ENCODE results near the gene CELSR1.

DNA sequence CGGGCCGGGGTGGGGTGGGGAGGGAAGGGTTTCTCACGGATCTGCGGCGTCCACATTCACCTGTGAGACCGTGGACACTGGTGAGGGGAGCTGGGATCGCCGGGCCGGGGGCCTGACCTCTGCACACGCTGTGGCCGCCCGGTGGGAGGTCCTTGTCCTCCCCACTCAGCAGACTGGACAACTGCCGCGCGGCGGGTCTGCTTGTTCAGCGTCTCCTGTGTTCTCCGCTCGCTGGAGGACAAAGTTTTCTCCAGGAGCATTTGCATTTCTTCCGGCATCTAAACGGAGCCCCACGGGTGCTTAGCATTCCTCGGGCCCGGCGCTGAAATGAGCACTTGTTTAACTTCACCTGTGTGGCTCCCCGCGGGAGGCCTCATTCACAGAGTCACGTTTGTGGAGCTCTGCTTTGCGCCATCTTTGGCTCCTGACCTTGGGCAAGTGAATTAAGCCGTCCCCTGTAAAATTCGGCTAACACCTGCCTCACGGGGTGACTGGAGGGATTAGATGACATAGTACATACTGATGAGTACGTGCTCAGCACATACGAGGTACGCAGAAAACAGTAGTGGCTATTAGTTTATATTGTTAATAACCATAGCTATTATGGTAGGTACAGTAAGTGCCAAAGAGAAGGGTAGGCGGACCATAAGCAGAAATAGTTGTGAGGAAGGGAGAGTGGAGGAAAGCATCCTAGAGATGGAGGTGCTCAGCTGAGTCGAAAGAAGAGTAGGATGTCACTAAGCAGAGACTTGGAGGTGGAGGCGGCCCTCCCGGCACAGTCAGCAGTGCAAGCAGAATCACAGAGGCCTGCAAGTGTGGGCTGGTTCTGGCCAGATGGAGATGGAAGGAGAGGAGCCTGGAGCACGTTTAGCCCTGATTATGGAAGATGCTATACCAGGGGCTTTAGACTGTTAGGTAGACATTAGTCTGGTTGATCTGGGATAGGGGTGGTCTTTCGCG, 201.0 kb downstream of the CELSR1 start:
- no peak for TF ChIP-seq EZH2 (IDR thresholded peaks at IDR 0.05; ENCODE audit: low read depth)
- TF ChIP-seq, protein P1, sequence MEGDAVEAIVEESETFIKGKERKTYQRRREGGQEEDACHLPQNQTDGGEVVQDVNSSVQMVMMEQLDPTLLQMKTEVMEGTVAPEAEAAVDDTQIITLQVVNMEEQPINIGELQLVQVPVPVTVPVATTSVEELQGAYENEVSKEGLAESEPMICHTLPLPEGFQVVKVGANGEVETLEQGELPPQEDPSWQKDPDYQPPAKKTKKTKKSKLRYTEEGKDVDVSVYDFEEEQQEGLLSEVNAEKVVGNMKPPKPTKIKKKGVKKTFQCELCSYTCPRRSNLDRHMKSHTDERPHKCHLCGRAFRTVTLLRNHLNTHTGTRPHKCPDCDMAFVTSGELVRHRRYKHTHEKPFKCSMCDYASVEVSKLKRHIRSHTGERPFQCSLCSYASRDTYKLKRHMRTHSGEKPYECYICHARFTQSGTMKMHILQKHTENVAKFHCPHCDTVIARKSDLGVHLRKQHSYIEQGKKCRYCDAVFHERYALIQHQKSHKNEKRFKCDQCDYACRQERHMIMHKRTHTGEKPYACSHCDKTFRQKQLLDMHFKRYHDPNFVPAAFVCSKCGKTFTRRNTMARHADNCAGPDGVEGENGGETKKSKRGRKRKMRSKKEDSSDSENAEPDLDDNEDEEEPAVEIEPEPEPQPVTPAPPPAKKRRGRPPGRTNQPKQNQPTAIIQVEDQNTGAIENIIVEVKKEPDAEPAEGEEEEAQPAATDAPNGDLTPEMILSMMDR (conservative IDR thresholded peaks at IDR 0.05), result no peak
